Mesenchymal stem cell (in vitro differentiated cells and primary cell): Measurements from ENCODE around the gene VAV2.

Experiments used
- DNase-seq: peaks from one replicate; pipeline ENCODE4 v3.0.0-alpha.2; 2013
- H2AFZ ChIP-seq: one replicate; pipeline ENCODE4 v1.6.1; 2013; ENCODE audit warnings: low read depth, mild to moderate bottlenecking, control low read depth, inconsistent platforms, low read length, moderate library complexity
- H2AK5ac ChIP-seq: 2 replicates; pipeline ENCODE4 v1.6.1; 2013; ENCODE audit warnings: low read length, moderate library complexity, mild to moderate bottlenecking, inconsistent platforms; ENCODE audit not compliant: severe bottlenecking
- H2BK120ac ChIP-seq: one replicate; pipeline ENCODE4 v1.6.1; 2013; ENCODE audit warnings: low read depth, mild to moderate bottlenecking, inconsistent platforms, low read length, moderate library complexity
- H2BK12ac ChIP-seq, 2 experiments: one replicate each; pipeline ENCODE4 v1.6.1; 2013; ENCODE audit warnings: inconsistent platforms in 2 of 2, low read length in 2 of 2, mild to moderate bottlenecking in 2 of 2, moderate library complexity in 2 of 2, control low read depth in 1 of 2
- H2BK15ac ChIP-seq: one replicate; pipeline ENCODE4 v1.6.1; 2013; ENCODE audit warnings: mild to moderate bottlenecking, low read depth, inconsistent platforms; ENCODE audit not compliant: poor library complexity, severe bottlenecking
- H2BK5ac ChIP-seq: 2 replicates; pipeline ENCODE4 v1.6.1; 2013; ENCODE audit warnings: low read depth, mild to moderate bottlenecking, low read length, control low read depth, inconsistent platforms; ENCODE audit not compliant: poor library complexity, severe bottlenecking
- H3K14ac ChIP-seq, 2 experiments: one replicate each; pipeline ENCODE4 v1.6.1; 2013; ENCODE audit warnings: inconsistent platforms in 2 of 2, low read length in 2 of 2, control low read depth in 1 of 2, mild to moderate bottlenecking in 1 of 2, moderate library complexity in 1 of 2
- H3K18ac ChIP-seq, 2 experiments: one replicate each; pipeline ENCODE4 v1.6.1; 2013; ENCODE audit warnings: inconsistent platforms in 2 of 2, low read length in 2 of 2, control low read depth in 1 of 2, low read depth in 1 of 2, mild to moderate bottlenecking in 1 of 2
- H3K23ac ChIP-seq, 2 experiments: one replicate each; pipeline ENCODE4 v1.6.1; 2013; ENCODE audit warnings: inconsistent platforms in 2 of 2, low read length in 2 of 2, mild to moderate bottlenecking in 2 of 2, moderate library complexity in 2 of 2, control low read depth in 1 of 2
- H3K27ac ChIP-seq: 2 replicates; pipeline ENCODE4 v1.5.1; 2013; ENCODE audit warnings: mild to moderate bottlenecking, moderate library complexity, low read length, control low read depth, inconsistent platforms; ENCODE audit not compliant: poor library complexity, severe bottlenecking
- H3K27me3 ChIP-seq, 2 experiments: 2 replicates each; pipeline versions ENCODE4 v1.6.1 to v1.7.0; 2013; ENCODE audit warnings: low read length in 2 of 2, mild to moderate bottlenecking in 2 of 2, moderate library complexity in 2 of 2, control low read depth in 1 of 2, inconsistent platforms in 1 of 2; ENCODE audit not compliant: control insufficient read depth in 1 of 2, insufficient read depth in 1 of 2
- H3K36me3 ChIP-seq, 2 experiments: 2 replicates each; pipeline versions ENCODE4 v1.6.1 to v1.7.0; 2013; ENCODE audit warnings: low read length in 2 of 2, control low read depth in 1 of 2, inconsistent platforms in 1 of 2, low read depth in 1 of 2, mild to moderate bottlenecking in 1 of 2; ENCODE audit not compliant: insufficient read depth in 2 of 2, control insufficient read depth in 1 of 2
- H3K4ac ChIP-seq, 2 experiments: one replicate each; pipeline ENCODE4 v1.6.1; 2013; ENCODE audit warnings: inconsistent platforms in 2 of 2, low read length in 2 of 2, mild to moderate bottlenecking in 2 of 2, moderate library complexity in 2 of 2, control low read depth in 1 of 2, low read depth in 1 of 2
- H3K4me1 ChIP-seq: 2 replicates; pipeline ENCODE4 v1.6.1; 2013; ENCODE audit warnings: low read depth, low read length, control low read depth; ENCODE audit not compliant: control insufficient read depth, insufficient read depth
- H3K4me2 ChIP-seq: 2 replicates; pipeline ENCODE4 v1.6.1; 2013; ENCODE audit warnings: low read length, mild to moderate bottlenecking, inconsistent platforms; ENCODE audit not compliant: poor library complexity, severe bottlenecking
- H3K4me3 ChIP-seq, 2 experiments: 2 replicates each; pipeline versions ENCODE4 v1.5.1 to v1.7.0; 2013; ENCODE audit warnings: low read length in 2 of 2, mild to moderate bottlenecking in 2 of 2, control low read depth in 1 of 2, low read depth in 1 of 2; ENCODE audit not compliant: insufficient read depth in 1 of 2
- H3K79me1 ChIP-seq: replicated peaks from 2 replicates; pipeline ENCODE4 v1.6.1; 2013; ENCODE audit warnings: mild to moderate bottlenecking, control low read depth, low read length, inconsistent platforms; ENCODE audit not compliant: poor library complexity, severe bottlenecking
- H3K9ac ChIP-seq: 2 replicates; pipeline ENCODE4 v1.7.0; 2013; ENCODE audit warnings: mild to moderate bottlenecking, low read length, moderate library complexity
- H3K9me3 ChIP-seq: 2 replicates; pipeline ENCODE4 v1.7.0; 2013; ENCODE audit warnings: mild to moderate bottlenecking, low read length; ENCODE audit not compliant: control insufficient read depth
- H4K8ac ChIP-seq: one replicate; pipeline ENCODE4 v1.6.1; 2013; ENCODE audit warnings: inconsistent platforms, mild to moderate bottlenecking, low read length, moderate library complexity
- H4K91ac ChIP-seq: one replicate; pipeline ENCODE4 v1.6.1; 2013; ENCODE audit warnings: mild to moderate bottlenecking, low read length, inconsistent platforms
- WGBS: methylation state at CpG from one replicate; pipeline ENCODE4 v1.1.7; 2013; ENCODE audit warnings: mixed read lengths; 5-methylcytosine and 5-hydroxymethylcytosine counted together

The VAV2 gene

DNA sequence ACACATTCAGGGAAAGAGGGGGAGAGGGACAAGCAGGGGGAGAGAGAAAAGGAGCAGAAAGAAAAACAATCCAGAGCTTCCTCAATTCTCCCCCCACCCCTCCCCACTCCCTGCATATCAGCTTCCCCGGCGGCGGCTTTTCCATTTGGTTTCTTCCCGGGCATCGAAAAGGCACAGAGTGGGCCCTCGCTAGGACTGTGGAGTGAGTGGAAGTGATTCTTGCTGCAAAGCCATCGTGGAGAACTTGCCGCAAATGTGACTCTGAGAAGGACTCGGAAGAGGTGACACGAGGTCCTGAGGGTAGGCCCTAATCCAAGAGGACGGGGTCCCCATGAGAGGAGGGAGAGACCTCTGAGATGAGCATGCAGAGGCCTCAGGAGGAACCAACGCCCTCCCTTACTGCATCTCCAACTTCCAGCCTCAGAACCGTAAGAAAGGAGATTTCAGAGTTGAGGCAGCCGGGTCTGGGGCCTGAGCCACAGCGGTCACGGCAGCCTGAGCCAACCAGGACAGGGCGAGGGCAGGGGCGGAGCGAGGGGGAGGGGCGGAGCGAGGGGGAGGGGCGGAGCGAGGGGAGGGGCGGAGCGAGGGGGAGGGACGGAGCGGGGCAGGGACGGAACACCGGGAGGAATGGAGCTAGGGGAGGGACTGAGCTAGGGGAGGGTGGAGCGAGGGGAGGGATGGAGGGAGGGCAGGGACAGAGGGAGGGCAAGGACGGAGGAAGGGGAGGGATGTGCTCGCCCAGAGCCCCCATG is 232.8 kb downstream of the VAV2 start:
- no peaks in the 10 kb centered on the region for H3K9me3 ChIP-seq
- H2BK15ac ChIP-seq = no peak overlapping the region
- no peak overlapping the region for H4K91ac ChIP-seq
- H3K27ac ChIP-seq = no peak overlapping the region
- H3K9ac ChIP-seq = no peak overlapping the region
- no peak overlapping the region for H3K4ac ChIP-seq
- no peak overlapping the region for H2AK5ac ChIP-seq
- H2AFZ ChIP-seq = no peak overlapping the region
- no peak overlapping the region for H3K18ac ChIP-seq
- H3K4me2 ChIP-seq = no peak overlapping the region
- no peak overlapping the region for H3K14ac ChIP-seq
- no peak overlapping the region for H2BK120ac ChIP-seq
- no peak overlapping the region for H2BK12ac ChIP-seq
- H3K36me3 ChIP-seq = peaks cover 17 to 59% of the 10 kb centered on the region in 2 experiments
- H4K8ac ChIP-seq = no peak overlapping the region
- peaks cover 0 to 9% of the 10 kb centered on the region in 2 experiments for H3K27me3 ChIP-seq
- 81% methylated on average over 23 of the region's 32 CpGs for WGBS
- no peak overlapping the region for H2BK5ac ChIP-seq
- no peak for DNase-seq
- no peak overlapping the region for H3K23ac ChIP-seq
- no peak overlapping the region for H3K4me3 ChIP-seq
- peaks cover 7% of the 10 kb centered on the region for H3K4me1 ChIP-seq
- H3K79me1 ChIP-seq = peaks cover 17% of the 10 kb centered on the region

DNA sequence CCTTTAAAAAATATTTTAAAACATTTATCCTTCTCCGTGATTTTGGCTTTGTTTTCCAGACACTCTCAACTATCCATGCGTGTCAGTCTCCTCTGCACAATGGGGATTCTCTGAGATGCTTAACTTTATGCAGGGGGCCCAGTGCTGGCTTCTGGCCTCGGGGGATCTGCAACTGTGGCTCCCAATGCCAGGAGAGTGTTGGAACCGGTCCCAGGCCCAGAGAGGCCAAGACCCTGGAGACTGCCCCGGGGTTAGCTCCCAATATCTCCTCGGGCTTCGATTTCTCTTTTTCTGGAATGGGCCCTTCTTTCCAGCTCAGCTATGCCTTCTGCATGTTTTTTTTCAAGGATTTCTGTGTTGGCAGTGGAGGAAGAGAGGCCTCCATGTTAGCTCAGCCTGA is 233.9 kb downstream of the VAV2 start:
- Histone ChIP-seq H2BK120ac (no peak overlapping the region), H3K18ac (no peak overlapping the region), H4K8ac (no peak overlapping the region), H3K23ac (no peak overlapping the region), H4K91ac (no peak overlapping the region), H3K14ac (no peak overlapping the region), H2BK15ac (no peak overlapping the region), H3K4me3 (no peak overlapping the region), H2AFZ (no peak overlapping the region), H3K9ac (no peak overlapping the region), H3K4me1 (peaks cover 1% of the 10 kb centered on the region), H2BK12ac (no peak overlapping the region), H3K27ac (no peak overlapping the region), H3K36me3 (peaks cover 9 to 51% of the 10 kb centered on the region in 2 experiments), H3K27me3 (peaks cover 0 to 16% of the 10 kb centered on the region in 2 experiments), H3K4me2 (no peak overlapping the region), H3K4ac (no peak overlapping the region), H2AK5ac (no peak overlapping the region), H3K9me3 (no peaks in the 10 kb centered on the region), H2BK5ac (no peak overlapping the region), H3K79me1 (peaks cover 11% of the 10 kb centered on the region)
- 94% methylated on average over 7 of the region's 7 CpGs for WGBS
- DNase-seq = no peak

DNA sequence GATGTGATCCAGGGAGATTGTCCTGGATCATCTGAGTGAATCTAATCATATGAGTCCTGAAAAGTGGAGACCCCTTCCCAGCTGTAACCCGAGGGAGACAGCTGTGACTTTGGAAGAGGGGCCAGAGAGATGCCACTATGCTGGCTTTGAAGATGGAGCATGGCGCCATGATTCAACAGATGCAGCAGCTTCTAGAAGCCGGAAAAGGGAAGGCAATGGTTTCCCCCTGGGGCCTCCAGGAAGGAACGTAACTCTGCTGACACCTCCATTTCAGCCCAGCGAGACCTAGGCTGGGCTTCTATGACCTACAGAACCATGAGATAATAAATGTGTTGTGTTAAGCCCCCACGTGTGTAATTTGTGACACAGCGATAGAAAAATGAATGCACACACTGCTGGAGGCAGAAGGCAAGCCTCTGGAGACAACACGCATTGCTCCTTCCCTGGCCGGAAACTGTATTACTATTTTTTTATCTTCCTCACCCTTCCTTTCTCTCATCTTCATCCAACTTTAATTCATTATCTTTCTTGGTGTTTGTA is 237.4 kb downstream of the VAV2 start:
- Histone ChIP-seq H3K4me3 (peak overlapping the region in 1 of 2 experiments; percentile 18), H2BK12ac (no peak overlapping the region), H2AFZ (no peak overlapping the region), H3K9me3 (no peaks in the 10 kb centered on the region), H3K14ac (no peak overlapping the region), H3K23ac (no peak overlapping the region), H2AK5ac (no peak overlapping the region), H2BK120ac (no peak overlapping the region), H3K4ac (no peak overlapping the region), H3K36me3 (peaks cover 0 to 18% of the 10 kb centered on the region in 2 experiments), H2BK5ac (no peak overlapping the region), H3K18ac (no peak overlapping the region), H3K4me1 (peaks cover 1% of the 10 kb centered on the region), H3K4me2 (no peak overlapping the region), H3K9ac (no peak overlapping the region), H4K91ac (no peak overlapping the region), H3K27me3 (peaks cover 0 to 45% of the 10 kb centered on the region in 2 experiments), H3K27ac (no peak overlapping the region), H3K79me1 (no peaks in the 10 kb centered on the region), H4K8ac (no peak overlapping the region), H2BK15ac (no peak overlapping the region)
- 88% methylated on average over 9 of the region's 9 CpGs for WGBS
- no peak for DNase-seq

DNA sequence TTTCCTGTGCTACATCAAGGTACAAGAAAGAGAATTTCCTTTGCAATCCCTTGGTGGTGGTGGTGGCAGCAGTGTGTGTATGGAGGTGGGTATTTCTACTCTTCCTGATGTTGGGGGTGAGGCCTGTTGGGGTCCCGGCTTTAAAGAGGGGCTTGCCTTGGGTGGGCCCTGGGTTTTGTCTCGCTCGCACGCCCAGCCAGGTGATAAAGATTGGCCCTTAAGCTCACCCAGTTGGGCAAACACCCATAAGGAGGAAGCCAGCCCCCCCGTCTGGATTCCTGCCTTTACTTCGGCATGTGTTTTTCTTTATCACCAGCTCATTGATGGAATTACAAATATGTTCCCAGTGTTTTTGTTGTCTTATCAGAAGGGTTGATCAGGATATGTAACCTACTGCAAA is 237.9 kb downstream of the VAV2 start:
- Histone ChIP-seq H3K27me3 (peaks cover 0 to 51% of the 10 kb centered on the region in 2 experiments), H3K18ac (no peak overlapping the region), H2BK5ac (no peak overlapping the region), H4K91ac (no peak overlapping the region), H2BK120ac (no peak overlapping the region), H3K23ac (no peak overlapping the region), H3K9me3 (no peaks in the 10 kb centered on the region), H3K4me1 (peaks cover 1% of the 10 kb centered on the region), H2AK5ac (no peak overlapping the region), H3K4me3 (no peak overlapping the region), H2BK12ac (no peak overlapping the region), H4K8ac (no peak overlapping the region), H3K4ac (no peak overlapping the region), H3K9ac (no peak overlapping the region), H2BK15ac (no peak overlapping the region), H3K4me2 (no peak overlapping the region), H3K27ac (no peak overlapping the region), H3K14ac (no peak overlapping the region), H2AFZ (no peak overlapping the region), H3K79me1 (no peaks in the 10 kb centered on the region), H3K36me3 (peaks cover 0 to 12% of the 10 kb centered on the region in 2 experiments)
- 100% methylated on average over 4 of the region's 6 CpGs for WGBS
- DNase-seq = no peak
